Heart left ventricle (tissue), 13 donors: ENCODE measurements around the gene AKAP7.

Source experiments
- CTCF ChIP-seq, 12 donors: fragments of 200-600 bp; sonication (generic) in 4 of 12; IDR thresholded peaks; one replicate each; pipeline versions ENCODE4 v1.5.0 to v1.8.0; 2018 to 2022; ENCODE audit warnings: antibody characterized with exemption in 12 of 12, mild to moderate bottlenecking in 5 of 12
- POLR2A ChIP-seq, 2 donors: fragments of 450-650 bp; IDR thresholded peaks; one replicate each; pipeline ENCODE4 v1.6.1; 2017; ENCODE audit warnings: antibody characterized with exemption in 2 of 2, mild to moderate bottlenecking in 2 of 2, moderate library complexity in 2 of 2
- donor health status: ischemic (EF 13 %, LVEDD 7.1; RV severe dilation, severe dysfunction).
- donor health status: DM: no; HTN: yes; CAD: no.
- donor health status: DM: no; HTN: no; CAD: no.
- donor health status: ischemic (EF 25% LVEDD 6.9; RV normal size, moderate dysfunction).
- donor health status: ischemic (EF 25% LVEDD 5.7; RV mildly dilated, moderate dysfunction).
- donor health status: ischemic (EF 35%, LVEDD 5.7; RV mildly dilated, moderate dysfunction).
- donor health status: nonischemic (EF 11% LVEDD 7.7; RV severe dilation, severe dysfunction).
- donor health status: DM: yes; HTN: yes; CAD: no.
- donor health status: PGD.
- donor health status: ischemic (EF 29% LVEDD 5.4; RV normal size, mild dysfunction).
- donor health status: nonischemic (EF 23%, LVEDD 6.1; RV moderate dilation, normal function).

GRCh38 chr6:131167773-131168172 lies 32.5 kb downstream of the AKAP7 start:
- TF ChIP-seq CTCF (IDR thresholded peaks at IDR 0.05): peak in 4 of 12 donors; percentile 20 to 34 (median 26)
- no peak for TF ChIP-seq POLR2A (IDR thresholded peaks at IDR 0.05)
